ENCODE data around the gene EPHB4.

DNA sequence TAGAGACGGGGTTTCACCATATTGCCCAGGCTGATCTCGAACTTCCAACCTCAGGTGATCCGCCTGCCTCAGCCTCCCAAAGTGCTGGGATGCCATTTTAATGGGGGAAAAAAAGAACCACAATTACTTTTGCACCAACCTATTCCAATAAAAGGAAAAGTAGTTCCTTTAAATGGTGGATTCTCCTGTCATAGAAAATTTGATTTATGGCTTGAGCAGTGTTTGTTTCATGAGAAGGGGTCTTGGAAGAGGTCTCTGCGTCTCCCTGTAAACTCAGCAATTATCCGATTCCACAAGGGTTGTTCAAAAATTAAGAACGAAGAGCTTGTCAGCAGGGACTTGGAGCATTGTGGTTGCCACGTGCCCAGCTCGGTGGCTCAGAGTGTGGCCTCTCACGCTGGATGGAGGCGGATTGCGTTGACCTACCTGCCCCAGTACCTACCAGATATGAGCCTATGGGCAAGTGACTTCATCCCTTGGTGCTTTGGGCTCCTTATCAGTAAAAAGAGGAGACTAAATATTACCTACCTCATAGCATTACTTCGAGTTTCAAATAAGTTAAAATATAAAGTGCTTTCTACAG, 37.0 kb upstream of the EPHB4 start:
- TF ChIP-seq, protein P1, sequence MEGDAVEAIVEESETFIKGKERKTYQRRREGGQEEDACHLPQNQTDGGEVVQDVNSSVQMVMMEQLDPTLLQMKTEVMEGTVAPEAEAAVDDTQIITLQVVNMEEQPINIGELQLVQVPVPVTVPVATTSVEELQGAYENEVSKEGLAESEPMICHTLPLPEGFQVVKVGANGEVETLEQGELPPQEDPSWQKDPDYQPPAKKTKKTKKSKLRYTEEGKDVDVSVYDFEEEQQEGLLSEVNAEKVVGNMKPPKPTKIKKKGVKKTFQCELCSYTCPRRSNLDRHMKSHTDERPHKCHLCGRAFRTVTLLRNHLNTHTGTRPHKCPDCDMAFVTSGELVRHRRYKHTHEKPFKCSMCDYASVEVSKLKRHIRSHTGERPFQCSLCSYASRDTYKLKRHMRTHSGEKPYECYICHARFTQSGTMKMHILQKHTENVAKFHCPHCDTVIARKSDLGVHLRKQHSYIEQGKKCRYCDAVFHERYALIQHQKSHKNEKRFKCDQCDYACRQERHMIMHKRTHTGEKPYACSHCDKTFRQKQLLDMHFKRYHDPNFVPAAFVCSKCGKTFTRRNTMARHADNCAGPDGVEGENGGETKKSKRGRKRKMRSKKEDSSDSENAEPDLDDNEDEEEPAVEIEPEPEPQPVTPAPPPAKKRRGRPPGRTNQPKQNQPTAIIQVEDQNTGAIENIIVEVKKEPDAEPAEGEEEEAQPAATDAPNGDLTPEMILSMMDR (IDR thresholded peaks at IDR 0.05) = no peak
- TF ChIP-seq ZFX (IDR thresholded peaks at IDR 0.05; ENCODE audit: borderline replicate concordance) = no peak
